Measurements from ENCODE around the gene ITGB3.
A peak's percentile ranks its signal among the peaks of the same experiment; 100 is the strongest.

ITGB3 gene

DNA sequence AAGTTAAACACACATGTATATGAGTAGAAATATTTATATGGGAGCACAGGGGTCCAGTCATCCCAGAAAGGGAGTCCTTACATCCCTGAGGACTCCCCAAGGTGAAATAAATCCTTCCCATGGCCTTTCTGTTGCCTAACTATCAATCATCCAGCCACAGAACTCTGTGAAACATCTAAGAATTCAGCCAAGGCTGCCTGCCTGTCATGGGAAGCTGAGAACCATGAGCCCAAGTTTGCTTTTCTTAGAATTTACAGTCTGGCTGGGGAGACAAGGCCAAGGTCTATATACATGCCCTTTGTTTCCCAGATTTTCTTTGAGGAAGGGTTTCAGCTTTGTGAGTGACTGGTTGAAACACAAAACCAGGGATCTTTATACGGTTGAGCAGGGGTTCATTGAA lies 28.7 kb upstream of the ITGB3 start:
- Histone ChIP-seq H3K4me3 (ENCODE audit: insufficient read length, low read depth) (no peak overlapping the region), H3K36me3 (ENCODE audit: insufficient read depth, insufficient read length, low read length) (peaks cover 4% of the 10 kb centered on the region), H3K9ac (ENCODE audit: insufficient read length, low read depth) (no peak overlapping the region), H3K4me1 (ENCODE audit: insufficient read depth, insufficient read length) (peaks cover 3% of the 10 kb centered on the region), H3K9me3 (ENCODE audit: insufficient read depth, low read length) (peaks cover 12% of the 10 kb centered on the region; the same call in 1 of the 2 replicates), H3K27me3 (ENCODE audit: insufficient read depth, insufficient read length) (peaks cover 11% of the 10 kb centered on the region)
- DNase-seq (ENCODE audit: low read depth, low spot score), result no peak
- TF ChIP-seq ZNF274 (IDR thresholded peaks at IDR 0.05; ENCODE audit: low read depth, low read length), result no peak
- TF ChIP-seq YY1 (IDR thresholded peaks at IDR 0.05; ENCODE audit: insufficient read depth, insufficient read length), result no peak

DNA sequence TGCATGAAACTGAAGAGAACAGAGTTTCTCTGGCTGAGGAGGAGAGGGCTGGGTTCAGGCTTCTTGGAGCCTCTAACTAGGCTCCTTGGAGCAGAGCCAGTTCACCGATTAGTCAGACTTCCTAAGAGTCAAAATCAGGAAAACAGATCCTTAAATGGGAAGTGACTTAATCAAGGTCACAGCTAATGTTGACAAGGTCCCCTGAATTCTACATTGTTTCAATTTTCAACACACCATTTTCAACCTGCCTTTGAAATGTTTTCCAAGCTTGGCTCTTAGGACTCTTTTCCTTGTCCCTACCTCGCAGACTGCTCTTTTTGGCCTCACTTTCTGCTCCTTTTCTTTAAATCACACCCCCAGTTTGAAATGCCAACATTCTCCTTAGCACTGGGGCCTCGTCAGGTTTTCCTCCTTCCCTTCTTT lies 28.2 kb upstream of the ITGB3 start:
- Histone ChIP-seq H3K9ac (ENCODE audit: insufficient read length, low read depth) (no peak overlapping the region), H3K36me3 (ENCODE audit: insufficient read depth, insufficient read length, low read length) (peaks cover 4% of the 10 kb centered on the region)

DNA sequence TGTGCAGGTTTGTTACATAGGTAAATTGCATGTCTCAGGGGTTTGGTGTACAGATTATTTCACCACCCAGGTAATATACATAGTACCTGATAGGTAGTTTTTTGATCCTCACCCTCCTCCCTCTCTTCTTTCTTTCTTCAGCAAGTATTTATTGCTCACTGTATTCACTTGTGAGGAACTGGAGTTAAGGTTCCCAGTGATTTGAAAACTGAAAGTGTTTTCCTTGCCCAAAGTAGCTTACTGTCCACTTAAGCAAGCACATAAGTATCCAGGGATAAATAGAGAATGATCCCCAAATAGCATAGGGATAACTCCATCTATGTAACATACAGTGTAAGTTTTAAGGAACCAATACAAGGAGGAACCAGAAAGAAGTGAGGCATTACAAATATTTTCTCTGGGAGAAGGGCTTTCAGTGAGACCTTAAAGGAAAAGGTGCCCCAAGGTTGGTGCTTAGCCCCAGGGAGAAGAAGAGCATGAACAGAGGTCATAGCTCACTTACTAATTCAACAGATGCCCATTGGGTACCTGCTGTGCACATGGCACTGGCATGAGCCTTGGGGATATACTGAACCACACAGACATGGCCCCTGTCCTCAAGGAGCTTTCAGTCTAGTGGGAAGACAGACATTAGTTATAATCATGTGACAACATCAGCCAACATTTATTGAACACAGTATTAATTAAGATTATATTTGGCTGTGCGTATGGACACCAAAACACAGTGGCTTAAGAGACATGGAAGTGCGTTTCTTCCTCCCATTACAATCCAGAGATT lies 27.5 kb upstream of the ITGB3 start:
- Histone ChIP-seq H3K4me1 (ENCODE audit: insufficient read depth, insufficient read length) (peaks cover 3% of the 10 kb centered on the region), H3K27me3 (ENCODE audit: insufficient read depth, insufficient read length) (peaks cover 18% of the 10 kb centered on the region), H3K36me3 (ENCODE audit: insufficient read depth, insufficient read length, low read length) (peaks cover 4% of the 10 kb centered on the region), H3K9ac (ENCODE audit: insufficient read length, low read depth) (no peak overlapping the region), H3K9me3 (ENCODE audit: insufficient read depth, low read length) (peaks cover 12% of the 10 kb centered on the region; the same call in 1 of the 2 replicates), H3K4me3 (ENCODE audit: insufficient read length, low read depth) (no peak overlapping the region)
- TF ChIP-seq ZNF274 (IDR thresholded peaks at IDR 0.05; ENCODE audit: low read depth, low read length), result no peak
- TF ChIP-seq SUZ12 (IDR thresholded peaks at IDR 0.05; ENCODE audit: extremely low read depth, insufficient read depth, insufficient read length), result no peak
- no peak for TF ChIP-seq YY1 (IDR thresholded peaks at IDR 0.05; ENCODE audit: insufficient read depth, insufficient read length)
- DNase-seq (ENCODE audit: low read depth, low spot score), result no peak

More for the DNA sequence above, 28.2 kb upstream of the ITGB3 start:
- Histone ChIP-seq H3K9me3 (ENCODE audit: insufficient read depth, low read length) (peaks cover 12% of the 10 kb centered on the region; the same call in 1 of the 2 replicates), H3K4me3 (ENCODE audit: insufficient read length, low read depth) (no peak overlapping the region), H3K4me1 (ENCODE audit: insufficient read depth, insufficient read length) (peaks cover 3% of the 10 kb centered on the region), H3K27me3 (ENCODE audit: insufficient read depth, insufficient read length) (peaks cover 14% of the 10 kb centered on the region)
- TF ChIP-seq SUZ12 (IDR thresholded peaks at IDR 0.05; ENCODE audit: extremely low read depth, insufficient read depth, insufficient read length) (no peak), YY1 (IDR thresholded peaks at IDR 0.05; ENCODE audit: insufficient read depth, insufficient read length) (no peak), ZNF274 (IDR thresholded peaks at IDR 0.05; ENCODE audit: low read depth, low read length) (no peak)
- DNase-seq (ENCODE audit: low read depth, low spot score), result no peak

DNA sequence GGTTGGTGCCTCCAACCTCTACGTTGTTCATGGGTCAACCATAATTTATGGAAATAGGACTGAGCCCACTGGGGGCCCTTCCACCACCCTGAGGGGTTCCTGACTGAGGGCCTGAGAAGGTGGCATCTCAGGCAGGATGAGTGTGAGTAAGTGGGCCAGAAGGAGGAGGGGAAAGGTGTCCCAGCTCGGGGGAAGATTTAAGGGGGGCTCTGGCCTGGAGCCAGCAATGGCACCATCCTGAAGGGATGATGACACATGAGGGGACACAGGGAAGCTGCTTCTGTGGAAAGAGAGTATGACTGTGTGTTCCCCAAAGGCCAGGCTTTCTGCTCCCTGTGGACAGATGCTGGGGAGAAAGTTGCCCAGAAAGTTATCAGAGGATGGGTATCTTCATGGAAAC lies 25.8 kb upstream of the ITGB3 start:
- Histone ChIP-seq H3K4me3 (ENCODE audit: insufficient read length, low read depth) (no peak overlapping the region), H3K9me3 (ENCODE audit: insufficient read depth, low read length) (peaks cover 12% of the 10 kb centered on the region; the same call in 1 of the 2 replicates), H3K27me3 (ENCODE audit: insufficient read depth, insufficient read length) (peaks cover 7% of the 10 kb centered on the region), H3K4me1 (ENCODE audit: insufficient read depth, insufficient read length) (no peaks in the 10 kb centered on the region), H3K9ac (ENCODE audit: insufficient read length, low read depth) (no peak overlapping the region), H3K36me3 (ENCODE audit: insufficient read depth, insufficient read length, low read length) (no peaks in the 10 kb centered on the region)
- no peak for TF ChIP-seq ZNF274 (IDR thresholded peaks at IDR 0.05; ENCODE audit: low read depth, low read length)
- no peak for TF ChIP-seq SUZ12 (IDR thresholded peaks at IDR 0.05; ENCODE audit: extremely low read depth, insufficient read depth, insufficient read length)
- TF ChIP-seq YY1 (IDR thresholded peaks at IDR 0.05; ENCODE audit: insufficient read depth, insufficient read length), result no peak
- DNase-seq (ENCODE audit: low read depth, low spot score), result no peak

DNA sequence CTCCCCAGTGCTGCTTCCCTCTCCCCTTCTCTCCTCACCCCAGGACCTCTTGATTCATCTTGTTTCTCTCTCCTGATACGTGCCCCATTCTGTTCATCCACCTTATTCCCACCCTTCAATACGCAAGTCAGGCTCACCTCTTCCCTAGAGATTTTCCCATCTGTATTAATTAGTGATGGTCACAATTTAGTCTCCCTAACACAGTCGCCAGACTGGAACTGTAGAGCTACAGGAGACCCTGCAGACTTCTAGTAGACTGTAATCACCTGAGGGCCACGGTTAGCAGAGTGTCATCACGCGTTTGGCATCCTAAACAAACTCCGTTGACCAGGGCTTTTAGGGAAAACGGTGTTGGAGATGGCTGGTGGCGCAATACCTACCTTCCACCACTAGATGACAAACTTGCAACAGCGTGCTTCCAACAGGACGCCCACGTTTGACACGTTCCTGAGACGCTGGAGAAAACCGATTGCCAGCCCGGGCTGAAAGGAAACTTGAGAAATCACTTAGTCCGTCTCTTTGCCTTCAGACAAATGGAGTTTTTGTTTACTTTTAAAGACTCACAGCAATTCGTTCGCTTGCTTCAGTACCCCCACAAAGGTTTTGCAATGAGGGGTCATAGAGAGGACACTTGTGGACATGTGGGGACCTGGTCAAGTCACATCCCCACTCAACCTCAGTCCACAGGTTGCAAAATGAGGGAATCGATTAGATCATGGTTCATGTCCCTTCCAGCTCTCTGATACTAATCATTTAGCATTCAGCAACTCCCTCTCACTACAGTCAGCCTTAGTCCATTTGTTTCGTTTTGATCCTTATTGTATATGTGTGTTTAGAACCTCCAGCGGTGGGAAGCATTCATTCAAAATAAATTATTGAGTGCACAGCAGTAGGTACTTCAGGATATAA lies 23.8 kb upstream of the ITGB3 start:
- Histone ChIP-seq H3K27me3 (ENCODE audit: insufficient read depth, insufficient read length) (peaks cover 7% of the 10 kb centered on the region), H3K9ac (ENCODE audit: insufficient read length, low read depth) (no peak overlapping the region), H3K4me3 (ENCODE audit: insufficient read length, low read depth) (no peak overlapping the region), H3K9me3 (ENCODE audit: insufficient read depth, low read length) (no peaks in the 10 kb centered on the region), H3K36me3 (ENCODE audit: insufficient read depth, insufficient read length, low read length) (no peaks in the 10 kb centered on the region), H3K4me1 (ENCODE audit: insufficient read depth, insufficient read length) (no peaks in the 10 kb centered on the region)
- peak; percentile 78 for DNase-seq (ENCODE audit: low read depth, low spot score)
- TF ChIP-seq YY1 (IDR thresholded peaks at IDR 0.05; ENCODE audit: insufficient read depth, insufficient read length), result no peak
- TF ChIP-seq ZNF274 (IDR thresholded peaks at IDR 0.05; ENCODE audit: low read depth, low read length), result no peak
- no peak for TF ChIP-seq SUZ12 (IDR thresholded peaks at IDR 0.05; ENCODE audit: extremely low read depth, insufficient read depth, insufficient read length)

DNA sequence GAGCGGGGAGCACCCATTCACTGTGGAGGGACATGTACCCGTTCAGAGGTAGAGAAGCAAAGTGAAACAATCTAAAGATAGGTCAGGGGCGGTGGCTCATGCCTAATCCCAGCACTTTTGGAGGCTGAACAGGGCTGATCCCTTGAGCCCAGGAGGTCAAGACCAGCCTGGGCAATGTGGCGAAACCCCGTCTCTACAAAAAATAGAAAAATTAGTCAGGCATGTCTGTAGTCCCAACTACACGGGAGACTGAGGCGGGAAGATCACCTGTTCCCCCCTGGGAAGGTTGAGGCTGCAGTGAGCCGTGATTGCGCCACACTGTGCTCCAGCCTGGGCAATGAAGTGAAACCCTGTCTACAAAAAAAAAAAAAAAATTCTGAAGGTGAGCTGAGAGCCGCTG lies 22.8 kb upstream of the ITGB3 start:
- no peak for DNase-seq (ENCODE audit: low read depth, low spot score)
- no peak overlapping the region for H3K4me3 ChIP-seq (ENCODE audit: insufficient read length, low read depth)
- H3K9ac ChIP-seq (ENCODE audit: insufficient read length, low read depth), result no peak overlapping the region
- H3K4me1 ChIP-seq (ENCODE audit: insufficient read depth, insufficient read length), result no peaks in the 10 kb centered on the region
- no peak for TF ChIP-seq SUZ12 (IDR thresholded peaks at IDR 0.05; ENCODE audit: extremely low read depth, insufficient read depth, insufficient read length)
- TF ChIP-seq YY1 (IDR thresholded peaks at IDR 0.05; ENCODE audit: insufficient read depth, insufficient read length), result no peak
- H3K27me3 ChIP-seq (ENCODE audit: insufficient read depth, insufficient read length), result peaks cover 7% of the 10 kb centered on the region
- H3K36me3 ChIP-seq (ENCODE audit: insufficient read depth, insufficient read length, low read length), result no peaks in the 10 kb centered on the region
- H3K9me3 ChIP-seq (ENCODE audit: insufficient read depth, low read length), result no peaks in the 10 kb centered on the region

DNA sequence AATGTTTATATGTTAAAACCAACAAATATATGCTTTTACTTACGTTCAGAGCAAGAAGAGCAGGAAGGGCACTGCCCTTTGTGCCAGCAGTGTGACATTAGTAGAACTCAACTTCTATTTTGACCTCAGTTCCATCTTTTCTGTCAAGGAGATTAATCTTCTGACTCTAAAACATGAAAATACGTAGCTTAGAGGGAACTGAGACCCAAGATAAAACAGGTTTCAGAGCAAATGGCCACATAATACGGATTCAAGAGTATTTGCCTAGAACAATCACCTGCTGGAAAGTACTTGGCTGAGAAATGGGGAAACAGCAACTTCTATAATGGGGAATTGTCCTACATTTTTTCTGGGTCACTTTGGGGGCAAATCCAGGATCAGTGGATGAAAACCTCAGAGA lies 22.3 kb upstream of the ITGB3 start:
- no peak for TF ChIP-seq SUZ12 (IDR thresholded peaks at IDR 0.05; ENCODE audit: extremely low read depth, insufficient read depth, insufficient read length)
- no peak for TF ChIP-seq YY1 (IDR thresholded peaks at IDR 0.05; ENCODE audit: insufficient read depth, insufficient read length)
- no peak for TF ChIP-seq ZNF274 (IDR thresholded peaks at IDR 0.05; ENCODE audit: low read depth, low read length)
- H3K4me1 ChIP-seq (ENCODE audit: insufficient read depth, insufficient read length), result no peaks in the 10 kb centered on the region
- H3K9me3 ChIP-seq (ENCODE audit: insufficient read depth, low read length), result no peaks in the 10 kb centered on the region
- H3K4me3 ChIP-seq (ENCODE audit: insufficient read length, low read depth), result no peak overlapping the region
- peaks cover 7% of the 10 kb centered on the region for H3K27me3 ChIP-seq (ENCODE audit: insufficient read depth, insufficient read length)
- no peak for DNase-seq (ENCODE audit: low read depth, low spot score)
- H3K36me3 ChIP-seq (ENCODE audit: insufficient read depth, insufficient read length, low read length), result no peaks in the 10 kb centered on the region
- H3K9ac ChIP-seq (ENCODE audit: insufficient read length, low read depth), result no peak overlapping the region

All from NT2/D1 (cell line).